ENCODE results near the gene PVALB.

DNA sequence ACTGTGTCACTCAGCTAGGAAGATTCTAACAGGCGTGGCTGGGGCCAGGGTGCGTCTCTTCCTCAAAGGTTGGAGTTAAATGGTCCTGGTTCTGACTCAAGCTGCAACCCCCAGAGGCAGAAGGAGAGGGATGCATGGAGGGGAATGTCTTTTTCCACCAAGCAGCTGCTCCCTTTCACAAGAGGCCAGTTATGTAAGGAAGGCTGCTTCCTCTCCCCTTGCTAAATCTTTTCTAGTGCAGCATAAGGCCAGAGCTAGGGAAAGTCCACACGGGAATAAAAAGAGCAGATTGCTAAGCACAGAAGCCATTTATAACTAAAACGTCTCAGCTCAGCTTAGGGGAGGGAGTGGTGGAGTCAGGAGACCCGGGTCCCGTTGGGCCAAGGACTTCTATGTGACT, 10.0 kb downstream of the PVALB start:
- no peak for TF ChIP-seq POLR2A (IDR thresholded peaks at IDR 0.05)
- TF ChIP-seq, protein P1, sequence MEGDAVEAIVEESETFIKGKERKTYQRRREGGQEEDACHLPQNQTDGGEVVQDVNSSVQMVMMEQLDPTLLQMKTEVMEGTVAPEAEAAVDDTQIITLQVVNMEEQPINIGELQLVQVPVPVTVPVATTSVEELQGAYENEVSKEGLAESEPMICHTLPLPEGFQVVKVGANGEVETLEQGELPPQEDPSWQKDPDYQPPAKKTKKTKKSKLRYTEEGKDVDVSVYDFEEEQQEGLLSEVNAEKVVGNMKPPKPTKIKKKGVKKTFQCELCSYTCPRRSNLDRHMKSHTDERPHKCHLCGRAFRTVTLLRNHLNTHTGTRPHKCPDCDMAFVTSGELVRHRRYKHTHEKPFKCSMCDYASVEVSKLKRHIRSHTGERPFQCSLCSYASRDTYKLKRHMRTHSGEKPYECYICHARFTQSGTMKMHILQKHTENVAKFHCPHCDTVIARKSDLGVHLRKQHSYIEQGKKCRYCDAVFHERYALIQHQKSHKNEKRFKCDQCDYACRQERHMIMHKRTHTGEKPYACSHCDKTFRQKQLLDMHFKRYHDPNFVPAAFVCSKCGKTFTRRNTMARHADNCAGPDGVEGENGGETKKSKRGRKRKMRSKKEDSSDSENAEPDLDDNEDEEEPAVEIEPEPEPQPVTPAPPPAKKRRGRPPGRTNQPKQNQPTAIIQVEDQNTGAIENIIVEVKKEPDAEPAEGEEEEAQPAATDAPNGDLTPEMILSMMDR (IDR thresholded peaks at IDR 0.05) = no peak

Measured in testis (tissue), 2 donors.